RWPE1 (cell line): ENCODE data around the gene NEU2.

Experiments used
- CTCF ChIA-PET: fragments of 350-600 bp; sonication (Branson Sonifier 250); formaldehyde crosslinking; extraction: SDS; loops from one replicate; lab custom pipeline; 2021; lab: Yijun Ruan, JAX
- POLR2A ChIA-PET: fragments of 400-600 bp; formaldehyde crosslinking; extraction: SDS; loops from one replicate; lab custom pipeline; 2020; ENCODE audit warnings: antibody characterized with exemption; ENCODE audit not compliant: low non-redundant PET; lab: Yijun Ruan, JAX
- DNase-seq: peaks from one replicate; pipeline ENCODE4 v3.0.0; 2012; ENCODE audit warnings: low spot score
- H3K27ac ChIP-seq: fragments of 450-650 bp; 2 replicates; pipeline ENCODE4 v1.5.1; 2017
- CTCF ChIP-seq: fragments of 450-650 bp; conservative IDR thresholded peaks from 2 replicates; pipeline ENCODE4 v1.5.1; 2017; ENCODE audit warnings: low read depth, mild to moderate bottlenecking

Gene NEU2

GRCh38 chr2:233002829-233003657 lies 29.4 kb upstream of the NEU2 start:
- TF ChIP-seq CTCF: no peak
- CTCF ChIA-PET: interaction anchor here (0.6 kb wide), 1 partner anchor 134 kb away, joined by 3 read pairs; no protein-coding TSS in a partner anchor
- POLR2A ChIA-PET: no interaction called here
- no peak overlapping the region for H3K27ac ChIP-seq
- DNase-seq: no peak

DNA sequence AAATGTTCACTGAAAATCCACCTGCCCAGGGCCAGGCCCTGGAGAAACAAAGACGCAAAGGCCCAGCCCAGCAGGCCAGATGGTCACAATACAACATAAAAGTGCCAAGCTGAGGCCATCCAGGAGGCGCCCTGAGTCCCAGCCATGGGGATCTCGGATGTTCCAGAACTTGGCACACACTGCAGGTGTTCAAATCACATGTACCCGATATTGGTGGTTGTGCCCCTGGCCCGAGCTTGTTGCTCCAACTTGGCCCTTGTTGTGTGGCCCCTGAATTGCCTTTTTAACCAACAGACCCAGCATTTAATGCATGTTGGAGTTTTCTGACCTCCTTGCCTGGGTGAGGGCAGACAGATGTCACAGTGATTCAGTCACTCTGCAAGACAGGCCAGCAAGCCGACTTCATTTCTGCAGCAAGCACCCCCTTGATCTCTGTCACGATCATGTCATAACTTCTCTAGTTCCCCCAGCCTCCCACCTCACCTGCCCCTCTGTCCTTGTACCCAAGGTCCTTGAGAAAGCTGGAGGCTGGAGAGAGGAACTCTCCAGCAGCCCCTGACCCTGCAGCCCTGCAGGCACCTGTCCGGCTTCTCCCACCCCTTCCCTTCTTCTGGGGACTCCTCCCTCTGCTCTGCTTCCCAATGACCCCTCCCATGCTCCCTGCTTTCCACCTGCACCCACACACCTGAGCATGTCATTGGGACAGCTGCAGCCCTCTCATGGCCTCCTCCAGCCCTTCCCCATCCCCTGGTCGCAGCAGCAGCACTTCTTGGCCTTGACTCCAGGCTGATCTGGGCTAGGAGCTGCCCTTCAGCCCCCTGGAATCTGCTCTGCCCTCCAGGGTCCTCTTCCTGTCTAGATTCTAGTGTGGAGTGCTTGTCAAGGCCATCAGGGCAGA lies 28.6 kb upstream of the NEU2 start:
- CTCF ChIA-PET: interaction anchor here (0.6 to 0.7 kb wide), 2 partner anchors 8 to 133 kb away, joined by 3 to 4 read pairs; no protein-coding TSS in a partner anchor
- POLR2A ChIA-PET: no interaction called here
- DNase-seq: no peak
- TF ChIP-seq CTCF: no peak
- H3K27ac ChIP-seq: no peak overlapping the region

- CTCF ChIA-PET: no interaction called here
- no peak overlapping the region for H3K27ac ChIP-seq
- POLR2A ChIA-PET: no interaction called here
- no peak for DNase-seq
- no peak for TF ChIP-seq CTCF
Measured at GRCh38 chr2:233005096-233005495, 27.4 kb upstream of the NEU2 start.

DNA sequence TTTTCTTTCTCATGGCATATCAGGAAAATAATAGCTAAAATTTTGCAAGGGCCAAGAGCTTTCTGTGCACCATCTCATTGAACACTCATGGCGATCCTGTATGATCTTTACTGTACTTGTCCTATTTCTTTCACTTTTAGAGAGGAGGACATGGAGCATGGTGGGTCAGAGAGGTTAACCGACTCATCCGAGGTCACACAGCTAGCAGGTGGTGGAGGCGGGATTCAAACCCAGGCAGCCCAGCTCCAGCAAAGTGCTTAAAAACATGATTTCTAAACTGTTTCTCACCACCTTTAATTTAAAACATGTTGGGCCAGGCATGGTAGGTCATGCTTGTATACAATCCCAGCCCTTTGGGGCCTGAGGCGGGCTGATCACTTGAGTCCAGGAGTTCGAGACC lies 25.8 kb upstream of the NEU2 start:
- POLR2A ChIA-PET: no interaction called here
- CTCF ChIA-PET: interaction anchor here (0.6 kb wide), 2 partner anchors 14 to 79 kb away, joined by 3 to 6 read pairs; no protein-coding TSS in a partner anchor
- H3K27ac ChIP-seq: no peak overlapping the region
- DNase-seq: no peak
- no peak for TF ChIP-seq CTCF

GRCh38 chr2:233007270-233007669 lies 25.2 kb upstream of the NEU2 start:
- no peak for DNase-seq
- CTCF ChIA-PET: interaction anchor here (0.6 kb wide), 1 partner anchor 15 kb away, joined by 6 read pairs; no protein-coding TSS in a partner anchor
- POLR2A ChIA-PET: no interaction called here
- TF ChIP-seq CTCF: no peak
- H3K27ac ChIP-seq: no peak overlapping the region

DNA sequence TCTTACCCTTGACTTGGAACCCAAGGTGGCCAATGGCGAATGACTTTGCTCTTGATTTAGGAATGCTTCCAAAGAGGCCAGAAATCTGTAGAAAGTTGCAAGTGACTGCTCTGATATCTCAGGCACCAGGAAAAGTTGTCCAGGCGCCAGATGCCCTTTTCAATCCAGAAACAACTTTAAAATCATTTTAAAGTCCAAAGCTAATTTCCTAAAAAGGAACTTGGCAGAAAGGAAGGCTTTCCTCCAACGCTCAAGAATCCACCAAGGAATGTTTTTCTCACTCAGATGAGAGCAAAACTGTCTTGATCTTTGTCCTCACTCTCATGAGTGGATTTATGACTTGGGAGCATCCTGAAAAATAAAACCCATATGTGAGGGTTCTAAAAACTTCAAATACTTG lies 24.7 kb upstream of the NEU2 start:
- no peak overlapping the region for H3K27ac ChIP-seq
- TF ChIP-seq CTCF: no peak
- DNase-seq: no peak
- ChIA-PET POLR2A (no interaction called here), CTCF (no interaction called here)
